Glutamatergic neuron (in vitro differentiated cells): Measurements from ENCODE around the gene SETD5. TPM values are rescaled to one million over a fixed set of nuclear protein-coding genes. Genes with fewer than 3 reads are reported as not detected.

Experiments
- DNase-seq: peaks from one replicate; pipeline ENCODE4 v3.0.0; 2022
- H3K27ac Mint-ChIP-seq: one replicate; pipeline ENCODE4 v1.8.0; 2020; ENCODE audit warnings: mild to moderate bottlenecking, mixed read lengths, inconsistent platforms; ENCODE audit not compliant: unreplicated experiment
- H3K27me3 Mint-ChIP-seq: one replicate; pipeline ENCODE4 v1.8.0; 2020; ENCODE audit warnings: mild to moderate bottlenecking, moderate library complexity, mixed read lengths, inconsistent platforms; ENCODE audit not compliant: unreplicated experiment
- H3K36me3 Mint-ChIP-seq: one replicate; pipeline ENCODE4 v1.8.0; 2020; ENCODE audit warnings: mild to moderate bottlenecking, mixed read lengths, inconsistent platforms; ENCODE audit not compliant: unreplicated experiment
- H3K4me1 Mint-ChIP-seq: one replicate; pipeline ENCODE4 v1.8.0; 2020; ENCODE audit warnings: mild to moderate bottlenecking, low read depth, mixed read lengths, inconsistent platforms; ENCODE audit not compliant: unreplicated experiment
- H3K4me3 Mint-ChIP-seq: one replicate; pipeline ENCODE4 v1.8.0; 2020; ENCODE audit warnings: mild to moderate bottlenecking, mixed read lengths, inconsistent platforms; ENCODE audit not compliant: unreplicated experiment
- H3K9me3 Mint-ChIP-seq: one replicate; pipeline ENCODE4 v1.8.0; 2020; ENCODE audit warnings: mild to moderate bottlenecking, moderate library complexity, mixed read lengths, inconsistent platforms; ENCODE audit not compliant: unreplicated experiment
- total RNA-seq: library from RNA; stranded (reverse); fragmentation: NEBNext Ultra II Directional; extraction: Animal tissue kit (Norgen Biotek cat#: 25700); gene quantifications from one replicate; pipeline ENCODE4 v1.2.1, GENCODE V29; 2021; ENCODE audit not compliant: unreplicated experiment
- TF ChIP-seq, protein P1 (sequence below): fragments of 200-600 bp; sonication (generic); IDR thresholded peaks from one replicate; pipeline ENCODE4 v1.5.0; 2021; ENCODE audit not compliant: partially characterized antibody, unreplicated experiment

SETD5 gene
- total RNA-seq, 1 donor from 2014 or later, result 337 TPM

DNA sequence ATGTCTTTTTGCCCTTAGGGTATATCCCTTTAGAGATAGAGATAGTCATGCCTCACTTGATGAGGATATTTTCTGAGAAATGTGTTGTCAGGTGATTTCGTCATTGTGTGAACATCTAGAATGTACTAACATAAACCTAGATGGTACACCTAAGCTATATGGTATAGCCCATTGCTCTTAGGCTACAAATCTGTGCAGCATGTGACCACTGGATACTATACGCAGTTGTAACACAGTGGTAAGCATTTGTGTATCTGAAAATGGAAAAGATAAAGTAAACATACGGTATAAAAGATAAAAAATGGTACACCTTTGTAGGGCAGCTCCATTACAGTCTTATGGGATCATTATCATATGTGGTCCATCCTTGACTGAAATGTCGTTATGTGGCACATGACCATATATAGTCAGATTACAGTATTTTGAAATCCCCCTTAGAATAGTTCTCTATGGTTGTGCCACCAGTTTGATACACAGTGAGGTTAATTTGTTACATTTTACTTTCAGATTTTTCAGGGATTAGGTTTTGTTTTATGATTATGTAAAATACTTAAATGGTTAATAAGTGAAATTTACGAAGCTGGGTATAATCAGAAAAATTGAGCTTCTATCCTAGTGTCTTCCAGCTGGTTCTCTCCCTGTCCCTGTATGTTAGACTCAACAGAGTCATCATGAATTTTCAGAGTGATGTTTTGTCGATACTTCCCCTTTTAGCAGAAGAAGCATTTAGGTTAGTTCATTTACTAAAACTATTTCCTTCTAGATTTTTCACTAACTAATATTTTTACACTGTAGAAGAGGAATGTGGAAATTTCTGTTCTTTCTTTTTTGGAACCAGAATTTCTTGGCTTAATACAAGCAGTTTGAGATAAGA is 12.8 kb downstream of the SETD5 start:
- Mint-ChIP-seq H3K4me3 (no peak overlapping the region), H3K27ac (no peak overlapping the region), H3K36me3 (no peaks in the 10 kb centered on the region), H3K4me1 (peaks cover 36% of the 10 kb centered on the region), H3K27me3 (no peaks in the 10 kb centered on the region), H3K9me3 (peaks cover 4% of the 10 kb centered on the region)
- no peak for DNase-seq
- TF ChIP-seq, protein P1, sequence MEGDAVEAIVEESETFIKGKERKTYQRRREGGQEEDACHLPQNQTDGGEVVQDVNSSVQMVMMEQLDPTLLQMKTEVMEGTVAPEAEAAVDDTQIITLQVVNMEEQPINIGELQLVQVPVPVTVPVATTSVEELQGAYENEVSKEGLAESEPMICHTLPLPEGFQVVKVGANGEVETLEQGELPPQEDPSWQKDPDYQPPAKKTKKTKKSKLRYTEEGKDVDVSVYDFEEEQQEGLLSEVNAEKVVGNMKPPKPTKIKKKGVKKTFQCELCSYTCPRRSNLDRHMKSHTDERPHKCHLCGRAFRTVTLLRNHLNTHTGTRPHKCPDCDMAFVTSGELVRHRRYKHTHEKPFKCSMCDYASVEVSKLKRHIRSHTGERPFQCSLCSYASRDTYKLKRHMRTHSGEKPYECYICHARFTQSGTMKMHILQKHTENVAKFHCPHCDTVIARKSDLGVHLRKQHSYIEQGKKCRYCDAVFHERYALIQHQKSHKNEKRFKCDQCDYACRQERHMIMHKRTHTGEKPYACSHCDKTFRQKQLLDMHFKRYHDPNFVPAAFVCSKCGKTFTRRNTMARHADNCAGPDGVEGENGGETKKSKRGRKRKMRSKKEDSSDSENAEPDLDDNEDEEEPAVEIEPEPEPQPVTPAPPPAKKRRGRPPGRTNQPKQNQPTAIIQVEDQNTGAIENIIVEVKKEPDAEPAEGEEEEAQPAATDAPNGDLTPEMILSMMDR, result no peak

DNA sequence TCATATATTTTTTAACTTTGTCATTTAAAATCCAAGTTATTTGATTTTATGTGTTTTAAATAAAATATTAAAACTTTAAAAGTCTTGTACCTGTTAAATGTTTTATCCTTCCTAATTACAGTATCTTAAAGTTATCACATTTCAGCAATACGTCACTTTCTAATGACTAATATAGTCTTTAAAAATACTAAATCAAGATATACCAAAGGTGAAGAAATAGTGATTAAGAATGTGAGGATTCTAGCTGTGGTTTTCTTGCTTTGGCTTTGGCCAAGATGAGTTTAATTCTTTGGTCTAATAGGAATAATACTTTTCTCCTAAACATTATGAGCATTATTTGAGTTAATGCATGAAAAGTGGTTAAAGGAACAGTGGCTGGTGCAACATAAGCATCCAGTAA is 13.9 kb downstream of the SETD5 start:
- Mint-ChIP-seq H3K36me3 (no peaks in the 10 kb centered on the region), H3K4me3 (no peak overlapping the region), H3K27me3 (no peaks in the 10 kb centered on the region), H3K27ac (no peak overlapping the region), H3K9me3 (peaks cover 4% of the 10 kb centered on the region), H3K4me1 (peaks cover 28% of the 10 kb centered on the region)
- DNase-seq, result no peak
- TF ChIP-seq, protein P1, result no peak

DNA sequence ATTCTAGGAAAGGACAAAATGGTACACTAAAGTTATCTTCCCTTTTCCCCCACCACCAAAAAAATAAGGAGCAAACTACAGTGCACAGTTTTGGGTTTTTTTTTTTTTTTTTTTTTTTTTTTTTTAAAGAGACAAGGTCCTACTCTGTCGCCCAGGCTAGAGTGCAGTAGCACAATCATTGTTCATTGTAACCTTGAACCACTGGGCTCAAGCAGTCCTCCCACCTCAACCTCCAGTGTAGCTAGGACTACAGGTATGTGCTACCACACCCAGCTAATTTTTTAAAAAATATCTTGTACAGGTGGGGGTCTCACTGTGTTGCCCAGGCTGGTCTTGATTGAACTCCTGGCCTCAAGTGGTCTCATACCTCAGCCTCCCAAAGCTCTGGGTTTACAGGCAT is 14.9 kb downstream of the SETD5 start:
- TF ChIP-seq, protein P1, result no peak
- H3K27me3 Mint-ChIP-seq, result no peaks in the 10 kb centered on the region
- no peak overlapping the region for H3K4me3 Mint-ChIP-seq
- H3K4me1 Mint-ChIP-seq, result peaks cover 22% of the 10 kb centered on the region
- no peaks in the 10 kb centered on the region for H3K36me3 Mint-ChIP-seq
- H3K9me3 Mint-ChIP-seq, result peaks cover 4% of the 10 kb centered on the region
- H3K27ac Mint-ChIP-seq, result no peak overlapping the region
- DNase-seq, result no peak

DNA sequence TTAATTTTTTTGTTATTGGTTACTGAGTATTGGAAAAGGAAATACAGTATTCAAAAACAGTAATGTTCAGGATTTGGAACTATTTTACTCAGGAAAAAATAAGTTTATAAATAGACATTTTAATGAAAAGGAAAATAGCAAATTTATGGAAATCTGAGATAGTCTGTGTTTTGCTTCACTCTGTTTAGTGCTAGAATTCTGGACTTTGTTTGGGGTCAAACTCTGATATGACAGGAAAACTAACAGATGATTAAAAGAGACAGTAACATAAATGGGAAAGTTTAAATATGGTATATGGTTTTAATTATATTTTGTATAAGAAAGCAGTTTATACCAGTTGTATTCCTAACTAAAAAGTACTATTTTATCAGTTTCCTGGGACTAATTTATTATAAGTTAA is 17.4 kb downstream of the SETD5 start:
- no peak overlapping the region for H3K27ac Mint-ChIP-seq
- no peak overlapping the region for H3K4me3 Mint-ChIP-seq
- H3K4me1 Mint-ChIP-seq, result peaks cover 17% of the 10 kb centered on the region
- peaks cover 4% of the 10 kb centered on the region for H3K9me3 Mint-ChIP-seq
- no peaks in the 10 kb centered on the region for H3K36me3 Mint-ChIP-seq
- no peak for DNase-seq
- no peaks in the 10 kb centered on the region for H3K27me3 Mint-ChIP-seq
- TF ChIP-seq, protein P1, result no peak

DNA sequence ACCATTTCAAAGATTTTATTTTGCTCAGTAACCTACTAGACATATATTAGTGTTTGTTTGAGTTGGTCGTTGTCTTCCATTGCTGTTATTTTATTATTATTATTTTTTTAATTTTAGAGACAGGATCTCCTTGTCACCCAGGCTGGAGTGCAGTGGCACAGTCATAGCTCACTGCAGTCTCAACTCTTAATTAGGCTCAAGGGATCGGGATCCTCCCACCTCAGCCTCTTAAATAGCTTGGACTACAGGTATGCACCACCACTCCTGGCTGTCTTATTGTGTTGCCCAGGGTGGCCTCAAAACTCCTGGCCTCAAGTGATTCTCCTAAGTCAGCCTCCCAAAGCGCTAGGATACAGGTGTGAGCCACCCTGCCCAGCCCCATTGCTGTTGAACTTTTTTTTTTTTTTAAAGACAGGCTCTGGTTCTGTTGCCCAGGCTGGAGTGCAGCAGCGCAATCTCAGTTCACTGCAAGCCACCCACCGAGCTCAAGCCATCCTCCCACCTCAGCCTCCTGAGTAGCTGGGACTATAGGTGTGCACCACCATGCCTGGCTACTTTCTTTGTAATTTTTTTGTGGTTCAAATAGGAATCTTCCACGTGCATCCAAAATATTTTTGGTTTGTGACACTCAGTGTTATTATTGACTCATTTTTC is 18.2 kb downstream of the SETD5 start:
- Mint-ChIP-seq H3K27me3 (no peaks in the 10 kb centered on the region), H3K36me3 (no peaks in the 10 kb centered on the region), H3K27ac (peak overlapping the region; percentile 50), H3K4me1 (peaks cover 16% of the 10 kb centered on the region), H3K4me3 (no peak overlapping the region), H3K9me3 (peaks cover 4% of the 10 kb centered on the region)
- no peak for DNase-seq
- TF ChIP-seq, protein P1, result no peak
